SU-DHL-6 (cell line): ENCODE data around the gene ADH1C.

ENCODE experiments used
- H2AFZ ChIP-seq: fragments of 200-600 bp; sonication (generic); 2 replicates; pipeline ENCODE4 v1.6.1; 2014; ENCODE audit warnings: low read depth, mild to moderate bottlenecking, moderate library complexity, mixed read lengths, antibody characterized with exemption, low read length; ENCODE audit not compliant: severe bottlenecking
- H3F3A ChIP-seq: fragments of 200-600 bp; shearing (Covaris generic); 2 replicates; pipeline ENCODE4 v1.6.0; 2016; ENCODE audit warnings: antibody characterized with exemption, mild to moderate bottlenecking; ENCODE audit not compliant: insufficient read depth
- H3K27ac ChIP-seq: fragments of 200-600 bp; sonication (generic); 2 replicates; pipeline ENCODE4 v1.5.1; 2016; ENCODE audit warnings: low read depth, mild to moderate bottlenecking, low read length, moderate library complexity, mixed read lengths
- H3K27me3 ChIP-seq: fragments of 200-600 bp; sonication (generic), shearing (Covaris generic); 2 replicates; pipeline ENCODE4 v1.6.0; 2014; ENCODE audit warnings: mild to moderate bottlenecking, low read length
- H3K36me3 ChIP-seq: fragments of 200-600 bp; sonication (generic); 2 replicates; pipeline ENCODE4 v1.6.1; 2014; ENCODE audit warnings: mild to moderate bottlenecking, low read length, mixed read lengths
- H3K4me2 ChIP-seq: fragments of 300-600, 200-600 bp; shearing (Covaris generic), sonication (generic); 2 replicates; pipeline ENCODE4 v1.6.0; 2014; ENCODE audit warnings: low read length, low read depth, mild to moderate bottlenecking; ENCODE audit not compliant: poor library complexity, severe bottlenecking
- H3K4me3 ChIP-seq: fragments of 200-600 bp; sonication (generic); 2 replicates; pipeline ENCODE4 v1.5.1; 2014; ENCODE audit warnings: antibody characterized with exemption, low read length, mild to moderate bottlenecking, mixed read lengths; ENCODE audit not compliant: insufficient read depth, poor library complexity, severe bottlenecking
- H3K79me2 ChIP-seq: fragments of 200-600 bp; sonication (generic); 2 replicates; pipeline ENCODE4 v1.6.1; 2014; ENCODE audit warnings: mild to moderate bottlenecking, low read length, moderate library complexity; ENCODE audit not compliant: insufficient read depth
- H3K9ac ChIP-seq: fragments of 200-600 bp; sonication (generic); 2 replicates; pipeline ENCODE4 v1.7.0; 2014; ENCODE audit warnings: mild to moderate bottlenecking, low read length
- H3K9me2 ChIP-seq: fragments of 200-600 bp; sonication (generic); replicated peaks from 2 replicates; pipeline ENCODE4 v1.6.1; 2014; ENCODE audit warnings: low read length; ENCODE audit not compliant: insufficient read depth
- H3K9me3 ChIP-seq: fragments of 200-600 bp; sonication (generic); 2 replicates; pipeline ENCODE4 v1.6.1; 2014; ENCODE audit warnings: low read length, mixed read lengths; ENCODE audit not compliant: insufficient read depth
- H4K20me1 ChIP-seq: fragments of 200-600 bp; sonication (generic); 2 replicates; pipeline ENCODE4 v1.6.1; 2014; ENCODE audit warnings: low read depth, mild to moderate bottlenecking, antibody characterized with exemption, low read length, moderate library complexity, mixed read lengths
- EZH2phosphoT487 ChIP-seq: fragments of 200-600 bp; sonication (generic), shearing (Covaris generic); conservative IDR thresholded peaks from 2 replicates; pipeline ENCODE4 v1.6.1; 2018; ENCODE audit warnings: mild to moderate bottlenecking, antibody characterized with exemption, low read length, moderate library complexity, mixed read lengths
- TF ChIP-seq, protein P1 (sequence below): fragments of 200-600 bp; sonication (generic); IDR thresholded peaks from one replicate; pipeline ENCODE4 v1.5.1; 2017; ENCODE audit warnings: antibody characterized with exemption, mild to moderate bottlenecking, low read length, moderate library complexity; ENCODE audit not compliant: insufficient read depth, poor library complexity, severe bottlenecking

The ADH1C gene

DNA sequence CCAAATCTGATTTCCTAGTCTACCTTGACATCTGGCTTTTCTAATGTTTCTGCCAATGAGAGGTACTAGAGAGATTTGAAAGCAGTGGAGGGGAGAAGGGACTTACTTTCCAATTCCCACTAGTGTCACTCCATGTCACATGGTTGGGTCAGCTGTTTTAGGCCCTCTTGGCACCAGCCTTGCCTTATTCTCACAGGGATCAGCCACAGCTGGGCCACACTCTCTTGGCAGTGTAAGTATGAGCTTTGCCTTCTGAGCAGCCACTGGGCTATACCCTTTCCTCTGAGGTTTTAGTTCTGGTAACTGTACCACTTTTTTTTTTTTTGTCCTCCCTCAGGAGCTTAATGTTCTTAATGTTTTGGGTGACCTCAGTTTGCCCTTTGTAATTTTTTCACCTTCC is 10.2 kb upstream of the ADH1C start:
- Histone ChIP-seq H3K9ac (no peak overlapping the region), H3K36me3 (no peaks in the 10 kb centered on the region), H4K20me1 (no peaks in the 10 kb centered on the region), H3K4me2 (no peak overlapping the region), H3K27me3 (no peaks in the 10 kb centered on the region), H3K4me3 (no peak overlapping the region), H3K9me2 (no peaks in the 10 kb centered on the region), H3F3A (no peaks in the 10 kb centered on the region), H3K27ac (no peak overlapping the region), H2AFZ (no peak overlapping the region), H3K79me2 (no peaks in the 10 kb centered on the region), H3K9me3 (no peaks in the 10 kb centered on the region)
- no peak for TF ChIP-seq EZH2phosphoT487
- TF ChIP-seq, protein P1, sequence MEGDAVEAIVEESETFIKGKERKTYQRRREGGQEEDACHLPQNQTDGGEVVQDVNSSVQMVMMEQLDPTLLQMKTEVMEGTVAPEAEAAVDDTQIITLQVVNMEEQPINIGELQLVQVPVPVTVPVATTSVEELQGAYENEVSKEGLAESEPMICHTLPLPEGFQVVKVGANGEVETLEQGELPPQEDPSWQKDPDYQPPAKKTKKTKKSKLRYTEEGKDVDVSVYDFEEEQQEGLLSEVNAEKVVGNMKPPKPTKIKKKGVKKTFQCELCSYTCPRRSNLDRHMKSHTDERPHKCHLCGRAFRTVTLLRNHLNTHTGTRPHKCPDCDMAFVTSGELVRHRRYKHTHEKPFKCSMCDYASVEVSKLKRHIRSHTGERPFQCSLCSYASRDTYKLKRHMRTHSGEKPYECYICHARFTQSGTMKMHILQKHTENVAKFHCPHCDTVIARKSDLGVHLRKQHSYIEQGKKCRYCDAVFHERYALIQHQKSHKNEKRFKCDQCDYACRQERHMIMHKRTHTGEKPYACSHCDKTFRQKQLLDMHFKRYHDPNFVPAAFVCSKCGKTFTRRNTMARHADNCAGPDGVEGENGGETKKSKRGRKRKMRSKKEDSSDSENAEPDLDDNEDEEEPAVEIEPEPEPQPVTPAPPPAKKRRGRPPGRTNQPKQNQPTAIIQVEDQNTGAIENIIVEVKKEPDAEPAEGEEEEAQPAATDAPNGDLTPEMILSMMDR, result no peak

DNA sequence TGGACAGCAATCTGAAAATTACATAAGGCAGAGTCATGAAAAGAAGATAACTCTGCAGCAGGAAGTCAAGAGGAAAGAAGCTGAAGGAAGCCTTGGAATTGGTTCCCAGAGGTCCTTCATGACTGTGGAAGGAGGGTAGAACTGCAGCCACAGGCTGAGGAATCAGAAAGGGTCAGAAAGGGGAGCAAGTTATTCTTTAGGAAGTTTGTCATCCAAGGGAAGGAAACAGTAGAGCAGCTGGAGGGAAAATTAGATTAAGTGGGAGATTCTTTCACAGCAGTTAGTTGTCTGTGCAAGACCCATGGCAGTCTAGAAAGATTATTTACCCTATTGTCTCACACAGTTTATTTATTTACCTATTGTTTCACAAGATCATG is 9.3 kb upstream of the ADH1C start:
- H3K9me3 ChIP-seq, result no peaks in the 10 kb centered on the region
- H3K27me3 ChIP-seq, result no peaks in the 10 kb centered on the region
- H4K20me1 ChIP-seq, result no peaks in the 10 kb centered on the region
- H3K9ac ChIP-seq, result no peak overlapping the region
- H3F3A ChIP-seq, result no peaks in the 10 kb centered on the region
- H2AFZ ChIP-seq, result no peak overlapping the region
- H3K36me3 ChIP-seq, result no peaks in the 10 kb centered on the region
- H3K9me2 ChIP-seq, result no peaks in the 10 kb centered on the region
- TF ChIP-seq, protein P1, result no peak
- no peak for TF ChIP-seq EZH2phosphoT487
- H3K4me2 ChIP-seq, result no peak overlapping the region
- no peak overlapping the region for H3K4me3 ChIP-seq
- no peak overlapping the region for H3K27ac ChIP-seq
- H3K79me2 ChIP-seq, result no peaks in the 10 kb centered on the region

DNA sequence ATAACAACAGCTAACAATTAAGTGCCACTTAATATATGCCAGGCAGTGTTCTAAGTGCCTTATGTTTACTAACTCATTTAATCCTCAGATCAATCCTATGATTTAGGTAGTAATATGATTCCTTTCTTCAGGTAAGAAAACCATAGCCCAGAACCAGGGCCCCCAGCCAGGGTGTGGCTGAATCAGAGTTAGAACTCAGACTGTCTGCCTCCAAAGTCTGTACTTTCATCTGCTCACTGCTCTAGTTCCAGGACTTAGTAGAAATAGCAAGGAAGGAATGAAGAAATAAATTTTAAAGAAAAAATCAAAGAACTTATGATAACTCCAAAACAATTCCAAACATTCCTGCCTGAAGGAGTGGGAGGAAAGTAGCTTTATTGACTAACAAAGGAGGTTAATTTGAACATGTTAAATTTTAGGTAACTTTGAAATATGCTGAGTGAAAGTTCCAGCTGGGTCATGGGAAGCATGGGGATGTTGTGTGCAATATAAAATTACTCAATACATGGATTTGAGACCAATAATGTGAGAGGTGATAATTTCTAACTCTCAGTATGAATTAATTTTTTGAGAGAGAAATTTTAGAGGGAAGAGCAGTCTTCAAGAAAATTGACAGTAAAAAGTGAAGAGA is 8.8 kb upstream of the ADH1C start:
- H3K27ac ChIP-seq, result no peak overlapping the region
- no peaks in the 10 kb centered on the region for H3K27me3 ChIP-seq
- H3K9me3 ChIP-seq, result no peaks in the 10 kb centered on the region
- H4K20me1 ChIP-seq, result no peaks in the 10 kb centered on the region
- H3K9me2 ChIP-seq, result no peaks in the 10 kb centered on the region
- no peak overlapping the region for H3K4me3 ChIP-seq
- no peak overlapping the region for H2AFZ ChIP-seq
- TF ChIP-seq EZH2phosphoT487, result no peak
- TF ChIP-seq, protein P1, result no peak
- no peaks in the 10 kb centered on the region for H3F3A ChIP-seq
- no peak overlapping the region for H3K4me2 ChIP-seq
- no peaks in the 10 kb centered on the region for H3K79me2 ChIP-seq
- H3K36me3 ChIP-seq, result no peaks in the 10 kb centered on the region
- H3K9ac ChIP-seq, result no peak overlapping the region
